ENCODE data around the gene LRRC2. TPM values are rescaled to one million over a fixed set of nuclear protein-coding genes. Genes with fewer than 3 reads are reported as not detected.
A peak's percentile ranks its signal among the peaks of the same experiment; 100 is the strongest.

The LRRC2 gene
- total and polyA plus RNA-seq, 10 donors: 0.59 to 10.9 (median 5.0) TPM

DNA sequence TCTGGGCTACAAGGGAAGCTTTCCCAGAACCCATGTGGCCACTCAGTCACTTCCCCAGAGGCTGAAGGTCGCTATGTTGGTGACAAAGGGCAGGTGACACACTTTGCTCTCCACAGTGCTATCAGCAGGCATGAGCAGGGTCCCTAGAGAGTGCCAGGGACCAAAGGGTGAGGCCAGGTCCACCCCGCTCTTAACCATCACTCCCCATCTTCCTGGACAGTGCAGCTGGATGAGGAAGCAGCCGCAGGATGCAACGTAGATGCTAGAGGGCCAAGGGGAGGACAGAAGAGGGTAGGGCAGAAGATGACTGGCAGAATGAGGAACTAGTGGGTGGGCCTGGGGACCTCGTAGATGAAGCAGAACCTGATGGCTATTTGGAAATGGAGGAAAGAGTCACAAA, 87.8 kb downstream of the LRRC2 start:
- WGBS, 5 donors: 33 to 60% (median 56%) methylated on average over 5 of the region's 5 CpGs
- H3K4me3 ChIP-seq: no peak overlapping the region
- peak overlapping the region in 3 of 8 donors; percentile 38 to 49 (median 47) for H3K27ac ChIP-seq
- no peak for DNase-seq
- intact Hi-C loops (cut with DNase I; ENCODE audit: low total_unique reads): no loop called here
- H3K4me1 ChIP-seq: peaks cover 0 to 32% (median 0%) of the 10 kb centered on the region in 6 donors
- H3K27me3 ChIP-seq (replicated peaks in 1 of 7): no peaks in the 10 kb centered on the region
- TF ChIP-seq, protein P1, sequence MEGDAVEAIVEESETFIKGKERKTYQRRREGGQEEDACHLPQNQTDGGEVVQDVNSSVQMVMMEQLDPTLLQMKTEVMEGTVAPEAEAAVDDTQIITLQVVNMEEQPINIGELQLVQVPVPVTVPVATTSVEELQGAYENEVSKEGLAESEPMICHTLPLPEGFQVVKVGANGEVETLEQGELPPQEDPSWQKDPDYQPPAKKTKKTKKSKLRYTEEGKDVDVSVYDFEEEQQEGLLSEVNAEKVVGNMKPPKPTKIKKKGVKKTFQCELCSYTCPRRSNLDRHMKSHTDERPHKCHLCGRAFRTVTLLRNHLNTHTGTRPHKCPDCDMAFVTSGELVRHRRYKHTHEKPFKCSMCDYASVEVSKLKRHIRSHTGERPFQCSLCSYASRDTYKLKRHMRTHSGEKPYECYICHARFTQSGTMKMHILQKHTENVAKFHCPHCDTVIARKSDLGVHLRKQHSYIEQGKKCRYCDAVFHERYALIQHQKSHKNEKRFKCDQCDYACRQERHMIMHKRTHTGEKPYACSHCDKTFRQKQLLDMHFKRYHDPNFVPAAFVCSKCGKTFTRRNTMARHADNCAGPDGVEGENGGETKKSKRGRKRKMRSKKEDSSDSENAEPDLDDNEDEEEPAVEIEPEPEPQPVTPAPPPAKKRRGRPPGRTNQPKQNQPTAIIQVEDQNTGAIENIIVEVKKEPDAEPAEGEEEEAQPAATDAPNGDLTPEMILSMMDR (IDR thresholded peaks at IDR 0.05 in 8 of 11, conservative IDR thresholded peaks at IDR 0.05 in 3 of 11): no peak
- TF ChIP-seq POLR2A (IDR thresholded peaks at IDR 0.05) (no peak), POLR2AphosphoS5 (IDR thresholded peaks at IDR 0.05) (no peak)
- H3K36me3 ChIP-seq: no peaks in the 10 kb centered on the region
- H3K9me3 ChIP-seq: peaks cover 0 to 14% (median 10%) of the 10 kb centered on the region in 8 donors

DNA sequence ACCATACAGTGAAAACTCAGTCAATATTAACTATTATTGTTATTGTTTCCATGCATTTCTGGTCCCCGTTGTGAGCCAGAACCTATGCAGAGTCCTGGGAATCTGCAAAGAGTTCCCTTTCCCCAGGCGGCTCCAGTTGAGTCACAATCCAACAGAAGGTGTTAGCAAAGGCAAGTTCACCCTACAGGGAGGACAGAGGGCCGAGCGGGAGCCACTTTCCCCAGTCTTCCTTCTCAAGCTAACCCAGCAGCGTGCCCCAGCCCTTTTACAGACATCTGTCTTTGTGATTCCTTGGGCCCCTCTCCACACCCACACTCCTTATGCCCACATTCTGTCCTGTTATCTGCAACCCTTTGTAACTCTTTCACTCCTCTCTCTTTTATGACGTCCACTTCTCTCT, 88.3 kb downstream of the LRRC2 start:
- H3K36me3 ChIP-seq: no peaks in the 10 kb centered on the region
- intact Hi-C loops (cut with DNase I; ENCODE audit: low total_unique reads): no loop called here
- H3K27me3 ChIP-seq (replicated peaks in 1 of 7): no peaks in the 10 kb centered on the region
- peak overlapping the region in 3 of 8 donors; percentile 38 to 49 (median 47) for H3K27ac ChIP-seq
- no peak for DNase-seq
- peaks cover 0 to 14% (median 10%) of the 10 kb centered on the region in 8 donors for H3K9me3 ChIP-seq
- TF ChIP-seq, protein P1 (IDR thresholded peaks at IDR 0.05 in 8 of 11, conservative IDR thresholded peaks at IDR 0.05 in 3 of 11): no peak
- no peak for TF ChIP-seq POLR2AphosphoS5 (IDR thresholded peaks at IDR 0.05)
- no peak for TF ChIP-seq POLR2A (IDR thresholded peaks at IDR 0.05)
- H3K4me1 ChIP-seq: peaks cover 0 to 26% (median 0%) of the 10 kb centered on the region in 6 donors
- WGBS, 5 donors: 83 to 92% (median 91%) methylated on average over 6 of the region's 6 CpGs
- H3K4me3 ChIP-seq: no peak overlapping the region

DNA sequence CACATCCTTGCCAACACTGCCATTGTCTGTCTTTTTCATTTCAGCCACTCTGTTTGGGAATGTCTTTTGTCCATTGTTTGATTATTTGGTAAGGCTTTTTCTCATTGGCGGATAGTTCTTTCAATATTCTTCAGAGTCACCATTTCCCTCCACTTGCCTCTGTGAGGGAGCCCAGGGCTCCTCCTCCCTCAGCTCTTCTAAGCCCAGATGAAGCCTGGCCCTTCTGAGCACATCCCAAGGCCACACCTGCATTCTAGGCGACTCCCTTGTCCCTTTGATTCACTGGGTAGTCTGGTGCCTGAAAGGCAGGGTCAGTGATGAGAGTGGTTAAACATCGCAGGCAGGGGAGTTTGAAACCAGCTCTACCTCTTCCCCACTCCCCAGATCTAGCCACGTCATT, 89.0 kb downstream of the LRRC2 start:
- 85 to 95% (median 88%) methylated on average over 4 of the region's 4 CpGs for WGBS, 5 donors
- no peak for TF ChIP-seq POLR2A (IDR thresholded peaks at IDR 0.05)
- no peak for TF ChIP-seq POLR2AphosphoS5 (IDR thresholded peaks at IDR 0.05)
- TF ChIP-seq, protein P1 (IDR thresholded peaks at IDR 0.05 in 8 of 11, conservative IDR thresholded peaks at IDR 0.05 in 3 of 11): no peak
- Histone ChIP-seq H3K4me1 (peaks cover 0 to 25% (median 0%) of the 10 kb centered on the region in 6 donors), H3K27me3 (replicated peaks in 1 of 7) (no peaks in the 10 kb centered on the region), H3K9me3 (peaks cover 0 to 14% (median 10%) of the 10 kb centered on the region in 8 donors), H3K4me3 (no peak overlapping the region), H3K36me3 (no peaks in the 10 kb centered on the region), H3K27ac (no peak overlapping the region)
- intact Hi-C loops (cut with DNase I; ENCODE audit: low total_unique reads): no loop called here
- DNase-seq: no peak

DNA sequence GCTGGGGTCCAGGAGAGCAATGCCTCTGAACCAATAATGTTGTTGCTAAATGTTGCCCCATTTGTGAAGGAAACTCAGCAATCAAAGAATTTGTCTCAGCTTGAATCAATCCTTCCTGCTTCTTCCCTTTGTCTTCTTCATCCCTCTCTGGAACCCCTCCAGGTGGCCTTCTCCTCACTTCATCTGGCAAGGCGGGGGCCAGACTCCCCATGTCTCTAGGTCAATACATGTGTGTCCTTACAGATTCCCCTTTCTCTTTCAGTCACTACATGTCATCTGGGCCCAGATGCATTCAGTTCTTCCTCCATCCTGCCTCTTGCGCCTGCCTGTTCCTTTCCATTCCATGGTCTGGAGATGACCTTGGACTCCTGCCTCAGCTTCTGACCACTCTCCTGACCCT, 93.4 kb downstream of the LRRC2 start:
- H3K27me3 ChIP-seq (replicated peaks in 1 of 7): no peaks in the 10 kb centered on the region
- no peak overlapping the region for H3K27ac ChIP-seq
- 84 to 92% (median 88%) methylated on average over 2 of the region's 2 CpGs for WGBS, 5 donors
- H3K4me1 ChIP-seq: peaks cover 0 to 53% (median 16%) of the 10 kb centered on the region in 6 donors
- TF ChIP-seq, protein P1 (IDR thresholded peaks at IDR 0.05 in 8 of 11, conservative IDR thresholded peaks at IDR 0.05 in 3 of 11): no peak
- TF ChIP-seq POLR2AphosphoS5 (IDR thresholded peaks at IDR 0.05) (no peak), POLR2A (IDR thresholded peaks at IDR 0.05) (no peak)
- H3K9me3 ChIP-seq: peaks cover 0 to 14% (median 10%) of the 10 kb centered on the region in 8 donors
- intact Hi-C loops (cut with DNase I; ENCODE audit: low total_unique reads): no loop called here
- no peaks in the 10 kb centered on the region for H3K36me3 ChIP-seq
- H3K4me3 ChIP-seq: no peak overlapping the region
- DNase-seq: no peak
